Heart left ventricle (tissue), 16 donors: ENCODE results near the gene RAG1. TPM values are rescaled to one million over a fixed set of nuclear protein-coding genes. Genes with fewer than 3 reads are reported as not detected.
A peak's percentile ranks its signal among the peaks of the same experiment; 100 is the strongest.
"Not testable (repeated sequence)": the region's sequence is repeated elsewhere in the genome, so short reads cannot be mapped to it uniquely, and the experiment has no call there.

Source experiments
- ATAC-seq, 4 donors: fragments of 200-7000 bp; cut with Tn5 transposase; one replicate each; pipeline ENCODE4 v1.9.1; 2020 to 2022; ENCODE audit warnings: moderate library complexity in 4 of 4, mild to moderate bottlenecking in 3 of 4, moderate number of reproducible peaks in 1 of 4
- DNase-seq, 5 donors: peaks; one replicate each; pipeline ENCODE4 v3.0.0-alpha.2; 2020
- H3K27ac ChIP-seq, 12 donors: fragments of 200-600 bp; sonication (generic) in 4 of 12; one replicate each; pipeline versions ENCODE4 v1.5.0 to v1.8.0; 2016 to 2022; ENCODE audit warnings: mild to moderate bottlenecking in 2 of 12
- H3K27me3 ChIP-seq, 9 donors: fragments of 200-600 bp; sonication (generic) in 2 of 9; one replicate each; pipeline versions ENCODE4 v1.5.1 to v1.8.0; 2016 to 2022; ENCODE audit warnings: mild to moderate bottlenecking in 3 of 9
- H3K36me3 ChIP-seq, 9 donors: fragments of 200-600 bp; sonication (generic) in 2 of 9; one replicate each; pipeline versions ENCODE4 v1.5.0 to v1.8.0; 2018 to 2022; ENCODE audit warnings: mild to moderate bottlenecking in 2 of 9
- H3K4me1 ChIP-seq, 12 donors: fragments of 200-600 bp; sonication (generic) in 4 of 12; one replicate each; pipeline versions ENCODE4 v1.5.0 to v1.8.0; 2016 to 2022; ENCODE audit warnings: mild to moderate bottlenecking in 3 of 12
- H3K4me3 ChIP-seq, 12 donors: fragments of 200-600 bp; sonication (generic) in 4 of 12; one replicate each; pipeline versions ENCODE4 v1.5.0 to v1.8.0; 2017 to 2022; ENCODE audit warnings: mild to moderate bottlenecking in 9 of 12, moderate library complexity in 4 of 12
- H3K9me3 ChIP-seq, 12 donors: fragments of 200-600 bp; sonication (generic) in 4 of 12; one replicate each; pipeline versions ENCODE4 v1.5.0 to v1.8.0; 2016 to 2022; ENCODE audit warnings: mild to moderate bottlenecking in 1 of 12
- CTCF ChIP-seq, 12 donors: fragments of 200-600 bp; sonication (generic) in 4 of 12; IDR thresholded peaks; one replicate each; pipeline versions ENCODE4 v1.5.0 to v1.8.0; 2018 to 2022; ENCODE audit warnings: antibody characterized with exemption in 12 of 12, mild to moderate bottlenecking in 5 of 12
- POLR2A ChIP-seq, 2 donors: fragments of 450-650 bp; IDR thresholded peaks; one replicate each; pipeline ENCODE4 v1.6.1; 2017; ENCODE audit warnings: antibody characterized with exemption in 2 of 2, mild to moderate bottlenecking in 2 of 2, moderate library complexity in 2 of 2
- WGBS, 4 donors: extraction: QIAGEN DNeasy Blood & Tissue Kit in 2 of 4; methylation state at CpG; one replicate each; pipeline versions ENCODE4 v1.1.5 to v1.1.7; 2013 to 2018; 5-methylcytosine and 5-hydroxymethylcytosine counted together
- intact Hi-C, 10 donors: fragments of 100-400 bp; cut with DNase I; formaldehyde crosslinking; loops; one replicate each; pipeline versions ENCODE4 v1.11.1 to v1.14.2; 2022
- polyA plus RNA-seq, 2 donors: library from polyadenylated mRNA; stranded (reverse); fragments of 200-250 nt; gene quantifications; one replicate each; pipeline ENCODE4 v1.2.3, GENCODE V29; 2013
- total RNA-seq, 9 donors: library from RNA; depleted of rRNA in 2 of 9; stranded (reverse); fragments of >200 nt in 2 of 9; fragmentation: NEBNext Ultra II Directional in 3 of 9; extraction: Animal tissue kit (Norgen Biotek cat#: 25700) in 3 of 9; gene quantifications; one replicate each; pipeline versions ENCODE4 v1.1.0 to v1.2.4, GENCODE V29; 2016 to 2023
- donor health status: ischemic (EF 13 %, LVEDD 7.1; RV severe dilation, severe dysfunction).
- donor health status: healthy with polysubstance abuse.
- donor health status: DM: no; HTN: yes; CAD: no.
- donor health status: DM: no; HTN: no; CAD: no.
- donor health status: ischemic (EF 25% LVEDD 6.9; RV normal size, moderate dysfunction).
- donor health status: ischemic (EF 25% LVEDD 5.7; RV mildly dilated, moderate dysfunction).
- donor health status: healthy.
- donor health status: DM: yes; HTN: yes; CAD: no.
- donor health status: ischemic (EF 35%, LVEDD 5.7; RV mildly dilated, moderate dysfunction).
- donor health status: nonischemic (EF 11% LVEDD 7.7; RV severe dilation, severe dysfunction).
- donor health status: DM: yes; HTN: yes; CAD: no.
- donor health status: PGD.
- donor health status: ischemic (EF 29% LVEDD 5.4; RV normal size, mild dysfunction).
- donor health status: nonischemic (EF 23%, LVEDD 6.1; RV moderate dilation, normal function).

The RAG1 gene
- total and polyA plus RNA-seq, 11 donors, result 0.44 to 2.6 (median 1.1) TPM

- Histone ChIP-seq H3K4me3 (no peak overlapping the region), H3K9me3 (no peaks in the 10 kb centered on the region), H3K36me3 (no peaks in the 10 kb centered on the region), H3K27ac (no peak overlapping the region), H3K27me3 (no peaks in the 10 kb centered on the region), H3K4me1 (peaks cover 0 to 5% (median 0%) of the 10 kb centered on the region in 12 donors)
- peak; percentile 33 to 69 (median 51) for TF ChIP-seq CTCF (IDR thresholded peaks at IDR 0.05)
- no peak for TF ChIP-seq POLR2A (IDR thresholded peaks at IDR 0.05)
- DNase-seq (peak in 4 of 5 donors; percentile 36 to 45 (median 42)), ATAC-seq (peak; percentile 69 to 93 (median 79))
- WGBS, 4 donors, result 18 to 29% (median 23%) methylated on average over 6 of the region's 6 CpGs
- intact Hi-C loops, result loop anchor here in 1 of 10 donors (2.0 kb wide), 1 partner anchor 30 kb away; the partner anchor contains the start of gene TRAF6
Observed at GRCh38 chr11:36540998-36541397, 26.8 kb upstream of the RAG1 start.

GRCh38 chr11:36550385-36551115, 17.3 kb upstream of the RAG1 start:
- no peak for TF ChIP-seq CTCF (IDR thresholded peaks at IDR 0.05)
- no peak for TF ChIP-seq POLR2A (IDR thresholded peaks at IDR 0.05)
- DNase-seq (no peak), ATAC-seq (no peak)
- intact Hi-C loops, result no loop called here
- no peaks in the 10 kb centered on the region for H3K36me3 ChIP-seq
- no peaks in the 10 kb centered on the region for H3K4me1 ChIP-seq
- H3K27ac ChIP-seq, result no peak overlapping the region
- 5 to 18% (median 14%) methylated on average over 1 of the region's 1 CpG for WGBS, 4 donors
- H3K4me3 ChIP-seq, result no peak overlapping the region
- peaks cover 0 to 4% (median 0%) of the 10 kb centered on the region in 12 donors for H3K9me3 ChIP-seq
- H3K27me3 ChIP-seq, result no peaks in the 10 kb centered on the region

- H3K4me3 ChIP-seq, H3K36me3 ChIP-seq, H3K27ac ChIP-seq, H3K4me1 ChIP-seq, H3K27me3 ChIP-seq, DNase-seq, ATAC-seq, intact Hi-C loops: not testable (repeated sequence)
- peaks cover 0 to 15% (median 3%) of the 10 kb centered on the region in 12 donors for H3K9me3 ChIP-seq
- WGBS, 4 donors, result 92 to 98% (median 96%) methylated on average over 12 to 16 of the region's 17 CpGs
Observed at GRCh38 chr11:36557390-36557789, 10.4 kb upstream of the RAG1 start.

- no peak for TF ChIP-seq POLR2A (IDR thresholded peaks at IDR 0.05)
- TF ChIP-seq CTCF (IDR thresholded peaks at IDR 0.05), result no peak
- peaks cover 0 to 7% (median 0%) of the 10 kb centered on the region in 12 donors for H3K4me1 ChIP-seq
- no peaks in the 10 kb centered on the region for H3K27me3 ChIP-seq
- ATAC-seq (no peak), DNase-seq (no peak)
- peaks cover 0 to 15% (median 3%) of the 10 kb centered on the region in 12 donors for H3K9me3 ChIP-seq
- no peaks in the 10 kb centered on the region for H3K36me3 ChIP-seq
- intact Hi-C loops, result no loop called here
- no peak overlapping the region for H3K27ac ChIP-seq
- H3K4me3 ChIP-seq, result no peak overlapping the region
Observed at GRCh38 chr11:36557991-36558390, 9.8 kb upstream of the RAG1 start.
